Mesenchymal stem cell (in vitro differentiated cells and primary cell): ENCODE data around the gene SRC.

Experiments used
- DNase-seq: peaks from one replicate; pipeline ENCODE4 v3.0.0-alpha.2; 2013
- H2AFZ ChIP-seq: one replicate; pipeline ENCODE4 v1.6.1; 2013; ENCODE audit warnings: low read depth, mild to moderate bottlenecking, control low read depth, inconsistent platforms, low read length, moderate library complexity
- H2AK5ac ChIP-seq: 2 replicates; pipeline ENCODE4 v1.6.1; 2013; ENCODE audit warnings: low read length, moderate library complexity, mild to moderate bottlenecking, inconsistent platforms; ENCODE audit not compliant: severe bottlenecking
- H2BK120ac ChIP-seq: one replicate; pipeline ENCODE4 v1.6.1; 2013; ENCODE audit warnings: low read depth, mild to moderate bottlenecking, inconsistent platforms, low read length, moderate library complexity
- H2BK12ac ChIP-seq, 2 experiments: one replicate each; pipeline ENCODE4 v1.6.1; 2013; ENCODE audit warnings: inconsistent platforms in 2 of 2, low read length in 2 of 2, mild to moderate bottlenecking in 2 of 2, moderate library complexity in 2 of 2, control low read depth in 1 of 2
- H2BK15ac ChIP-seq: one replicate; pipeline ENCODE4 v1.6.1; 2013; ENCODE audit warnings: mild to moderate bottlenecking, low read depth, inconsistent platforms; ENCODE audit not compliant: poor library complexity, severe bottlenecking
- H2BK5ac ChIP-seq: 2 replicates; pipeline ENCODE4 v1.6.1; 2013; ENCODE audit warnings: low read depth, mild to moderate bottlenecking, low read length, control low read depth, inconsistent platforms; ENCODE audit not compliant: poor library complexity, severe bottlenecking
- H3K14ac ChIP-seq, 2 experiments: one replicate each; pipeline ENCODE4 v1.6.1; 2013; ENCODE audit warnings: inconsistent platforms in 2 of 2, low read length in 2 of 2, control low read depth in 1 of 2, mild to moderate bottlenecking in 1 of 2, moderate library complexity in 1 of 2
- H3K18ac ChIP-seq, 2 experiments: one replicate each; pipeline ENCODE4 v1.6.1; 2013; ENCODE audit warnings: inconsistent platforms in 2 of 2, low read length in 2 of 2, control low read depth in 1 of 2, low read depth in 1 of 2, mild to moderate bottlenecking in 1 of 2
- H3K23ac ChIP-seq, 2 experiments: one replicate each; pipeline ENCODE4 v1.6.1; 2013; ENCODE audit warnings: inconsistent platforms in 2 of 2, low read length in 2 of 2, mild to moderate bottlenecking in 2 of 2, moderate library complexity in 2 of 2, control low read depth in 1 of 2
- H3K27ac ChIP-seq: 2 replicates; pipeline ENCODE4 v1.5.1; 2013; ENCODE audit warnings: mild to moderate bottlenecking, moderate library complexity, low read length, control low read depth, inconsistent platforms; ENCODE audit not compliant: poor library complexity, severe bottlenecking
- H3K27me3 ChIP-seq, 2 experiments: 2 replicates each; pipeline versions ENCODE4 v1.6.1 to v1.7.0; 2013; ENCODE audit warnings: low read length in 2 of 2, mild to moderate bottlenecking in 2 of 2, moderate library complexity in 2 of 2, control low read depth in 1 of 2, inconsistent platforms in 1 of 2; ENCODE audit not compliant: control insufficient read depth in 1 of 2, insufficient read depth in 1 of 2
- H3K36me3 ChIP-seq, 2 experiments: 2 replicates each; pipeline versions ENCODE4 v1.6.1 to v1.7.0; 2013; ENCODE audit warnings: low read length in 2 of 2, control low read depth in 1 of 2, inconsistent platforms in 1 of 2, low read depth in 1 of 2, mild to moderate bottlenecking in 1 of 2; ENCODE audit not compliant: insufficient read depth in 2 of 2, control insufficient read depth in 1 of 2
- H3K4ac ChIP-seq, 2 experiments: one replicate each; pipeline ENCODE4 v1.6.1; 2013; ENCODE audit warnings: inconsistent platforms in 2 of 2, low read length in 2 of 2, mild to moderate bottlenecking in 2 of 2, moderate library complexity in 2 of 2, control low read depth in 1 of 2, low read depth in 1 of 2
- H3K4me1 ChIP-seq: 2 replicates; pipeline ENCODE4 v1.6.1; 2013; ENCODE audit warnings: low read depth, low read length, control low read depth; ENCODE audit not compliant: control insufficient read depth, insufficient read depth
- H3K4me2 ChIP-seq: 2 replicates; pipeline ENCODE4 v1.6.1; 2013; ENCODE audit warnings: low read length, mild to moderate bottlenecking, inconsistent platforms; ENCODE audit not compliant: poor library complexity, severe bottlenecking
- H3K4me3 ChIP-seq, 2 experiments: 2 replicates each; pipeline versions ENCODE4 v1.5.1 to v1.7.0; 2013; ENCODE audit warnings: low read length in 2 of 2, mild to moderate bottlenecking in 2 of 2, control low read depth in 1 of 2, low read depth in 1 of 2; ENCODE audit not compliant: insufficient read depth in 1 of 2
- H3K79me1 ChIP-seq: replicated peaks from 2 replicates; pipeline ENCODE4 v1.6.1; 2013; ENCODE audit warnings: mild to moderate bottlenecking, control low read depth, low read length, inconsistent platforms; ENCODE audit not compliant: poor library complexity, severe bottlenecking
- H3K9ac ChIP-seq: 2 replicates; pipeline ENCODE4 v1.7.0; 2013; ENCODE audit warnings: mild to moderate bottlenecking, low read length, moderate library complexity
- H3K9me3 ChIP-seq: 2 replicates; pipeline ENCODE4 v1.7.0; 2013; ENCODE audit warnings: mild to moderate bottlenecking, low read length; ENCODE audit not compliant: control insufficient read depth
- H4K8ac ChIP-seq: one replicate; pipeline ENCODE4 v1.6.1; 2013; ENCODE audit warnings: inconsistent platforms, mild to moderate bottlenecking, low read length, moderate library complexity
- H4K91ac ChIP-seq: one replicate; pipeline ENCODE4 v1.6.1; 2013; ENCODE audit warnings: mild to moderate bottlenecking, low read length, inconsistent platforms
- WGBS: methylation state at CpG from one replicate; pipeline ENCODE4 v1.1.7; 2013; ENCODE audit warnings: mixed read lengths; 5-methylcytosine and 5-hydroxymethylcytosine counted together

Gene SRC

GRCh38 chr20:37431786-37432185 lies 85.8 kb downstream of the SRC start:
- no peak for DNase-seq
- H3K9me3 ChIP-seq = peaks cover 6% of the 10 kb centered on the region
- H3K27me3 ChIP-seq = peaks cover 85 to 88% of the 10 kb centered on the region in 2 experiments

GRCh38 chr20:37432606-37433005 lies 86.7 kb downstream of the SRC start:
- Histone ChIP-seq H3K14ac (no peak overlapping the region), H3K4me1 (no peaks in the 10 kb centered on the region), H3K4me3 (no peak overlapping the region), H2BK15ac (no peak overlapping the region), H3K4ac (no peak overlapping the region), H3K4me2 (no peak overlapping the region), H2AFZ (no peak overlapping the region), H3K9ac (no peak overlapping the region), H3K36me3 (no peaks in the 10 kb centered on the region), H3K9me3 (peaks cover 6% of the 10 kb centered on the region), H3K79me1 (no peaks in the 10 kb centered on the region), H4K91ac (no peak overlapping the region), H3K27me3 (peaks cover 78 to 81% of the 10 kb centered on the region in 2 experiments), H2AK5ac (no peak overlapping the region), H4K8ac (no peak overlapping the region), H2BK5ac (no peak overlapping the region), H3K27ac (no peak overlapping the region), H3K18ac (no peak overlapping the region), H2BK12ac (no peak overlapping the region), H3K23ac (no peak overlapping the region), H2BK120ac (no peak overlapping the region)
- WGBS = 55% methylated on average over 1 of the region's 1 CpG
- DNase-seq = no peak

More at GRCh38 chr20:37431786-37432185, 85.8 kb downstream of the SRC start:
- Histone ChIP-seq H3K4ac (no peak overlapping the region), H3K4me1 (no peaks in the 10 kb centered on the region), H2BK5ac (no peak overlapping the region), H4K91ac (no peak overlapping the region), H2BK15ac (no peak overlapping the region), H3K79me1 (no peaks in the 10 kb centered on the region), H3K9ac (no peak overlapping the region), H2BK12ac (no peak overlapping the region), H3K4me2 (no peak overlapping the region), H3K36me3 (no peaks in the 10 kb centered on the region), H3K18ac (no peak overlapping the region), H3K4me3 (no peak overlapping the region), H4K8ac (no peak overlapping the region), H2AK5ac (no peak overlapping the region), H2BK120ac (no peak overlapping the region), H3K27ac (no peak overlapping the region), H3K23ac (no peak overlapping the region), H2AFZ (no peak overlapping the region), H3K14ac (no peak overlapping the region)
- WGBS = 91% methylated on average over 12 of the region's 12 CpGs

GRCh38 chr20:37435607-37436006 lies 89.7 kb downstream of the SRC start:
- H2BK12ac ChIP-seq = no peak overlapping the region
- no peak overlapping the region for H4K91ac ChIP-seq
- H3K4me2 ChIP-seq = no peak overlapping the region
- no peak overlapping the region for H3K4me3 ChIP-seq
- H2BK15ac ChIP-seq = no peak overlapping the region
- no peaks in the 10 kb centered on the region for H3K4me1 ChIP-seq
- no peak overlapping the region for H2BK5ac ChIP-seq
- no peak overlapping the region for H2BK120ac ChIP-seq
- no peak overlapping the region for H3K4ac ChIP-seq
- H4K8ac ChIP-seq = no peak overlapping the region
- no peak overlapping the region for H3K9ac ChIP-seq
- no peaks in the 10 kb centered on the region for H3K9me3 ChIP-seq
- no peak overlapping the region for H2AFZ ChIP-seq
- H3K79me1 ChIP-seq = no peaks in the 10 kb centered on the region
- no peak overlapping the region for H2AK5ac ChIP-seq
- no peak overlapping the region for H3K23ac ChIP-seq
- peaks cover 65 to 78% of the 10 kb centered on the region in 2 experiments for H3K27me3 ChIP-seq
- DNase-seq = no peak
- H3K14ac ChIP-seq = no peak overlapping the region
- WGBS = 48% methylated on average over 4 of the region's 4 CpGs
- no peak overlapping the region for H3K27ac ChIP-seq
- H3K36me3 ChIP-seq = no peaks in the 10 kb centered on the region
- no peak overlapping the region for H3K18ac ChIP-seq

GRCh38 chr20:37436527-37437186 lies 90.7 kb downstream of the SRC start:
- no peak overlapping the region for H3K18ac ChIP-seq
- no peak overlapping the region for H2AFZ ChIP-seq

More at GRCh38 chr20:37436527-37437186, 90.7 kb downstream of the SRC start:
- Histone ChIP-seq H2BK5ac (no peak overlapping the region), H2AK5ac (no peak overlapping the region), H3K27me3 (peaks cover 62 to 73% of the 10 kb centered on the region in 2 experiments), H2BK120ac (no peak overlapping the region), H4K91ac (no peak overlapping the region), H3K27ac (no peak overlapping the region), H3K4me1 (no peaks in the 10 kb centered on the region), H3K23ac (no peak overlapping the region), H3K4me3 (no peak overlapping the region), H3K9me3 (no peaks in the 10 kb centered on the region), H3K4me2 (no peak overlapping the region), H2BK15ac (no peak overlapping the region), H3K14ac (no peak overlapping the region), H2BK12ac (no peak overlapping the region), H4K8ac (no peak overlapping the region), H3K79me1 (no peaks in the 10 kb centered on the region), H3K9ac (no peak overlapping the region), H3K4ac (no peak overlapping the region), H3K36me3 (no peaks in the 10 kb centered on the region)
- 88% methylated on average over 7 of the region's 9 CpGs for WGBS
- DNase-seq = no peak
